Muscle of leg (tissue), 11 donors: ENCODE measurements around the gene FRMD4B. TPM values are rescaled to one million over a fixed set of nuclear protein-coding genes. Genes with fewer than 3 reads are reported as not detected.

Experiments
- DNase-seq: peaks from one replicate; pipeline ENCODE4 v3.0.0; 2013
- H3K27ac ChIP-seq: one replicate; pipeline ENCODE4 v1.5.1; 2013; ENCODE audit warnings: mild to moderate bottlenecking, low read length, control low read depth
- H3K27me3 ChIP-seq: one replicate; pipeline ENCODE4 v1.6.1; 2013; ENCODE audit warnings: low read length; ENCODE audit not compliant: control insufficient read depth, insufficient read depth
- H3K36me3 ChIP-seq: one replicate; pipeline ENCODE4 v1.6.1; 2013; ENCODE audit warnings: low read length; ENCODE audit not compliant: control insufficient read depth, insufficient read depth
- H3K4me1 ChIP-seq: one replicate; pipeline ENCODE4 v1.6.1; 2013; ENCODE audit warnings: low read length; ENCODE audit not compliant: control insufficient read depth, insufficient read depth
- H3K4me3 ChIP-seq: one replicate; pipeline ENCODE4 v1.5.1; 2013; ENCODE audit warnings: low read length, control low read depth
- H3K9me3 ChIP-seq: replicated peaks from 2 replicates; pipeline ENCODE4 v1.6.1; 2013; ENCODE audit warnings: low read depth, low read length; ENCODE audit not compliant: control insufficient read depth
- WGBS: methylation state at CpG from one replicate; pipeline ENCODE4 v1.1.5; 2013; ENCODE audit warnings: missing lambda C conversion rate; ENCODE audit not compliant: insufficient coverage; 5-methylcytosine and 5-hydroxymethylcytosine counted together
- polyA plus RNA-seq, 8 donors: library from polyadenylated mRNA; unstranded; fragments of 120-200 nt; gene quantifications; one replicate each; pipeline versions ENCODE4 v1.2.1 to v1.2.3, GENCODE V29; 2013; ENCODE audit warnings: inconsistent platforms in 1 of 8, low replicate concordance in 1 of 8; ENCODE audit not compliant: insufficient read length in 8 of 8, insufficient read depth in 1 of 8
- total RNA-seq: library from RNA; stranded (reverse); fragments of 120-200 nt; gene quantifications from one replicate; pipeline ENCODE4 v1.2.4, GENCODE V29; 2013

Gene FRMD4B
- total and polyA plus RNA-seq, 9 donors = 13.9 to 23.1 (median 17.2) TPM

- peak; percentile 74 for DNase-seq
- Histone ChIP-seq H3K27ac (no peak overlapping the region), H3K4me3 (no peak overlapping the region), H3K9me3 (peaks cover 7% of the 10 kb centered on the region), H3K4me1 (peaks cover 5% of the 10 kb centered on the region), H3K36me3 (no peaks in the 10 kb centered on the region), H3K27me3 (no peaks in the 10 kb centered on the region)
- 29% methylated on average over 2 of the region's 2 CpGs for WGBS
These were observed 20.3 kb upstream of the FRMD4B start for GRCh38 chr3:69406163-69406562.

GRCh38 chr3:69405067-69405466 is 19.2 kb upstream of the FRMD4B start:
- Histone ChIP-seq H3K27me3 (no peaks in the 10 kb centered on the region), H3K36me3 (no peaks in the 10 kb centered on the region), H3K4me3 (no peak overlapping the region), H3K9me3 (peaks cover 7% of the 10 kb centered on the region), H3K4me1 (peaks cover 5% of the 10 kb centered on the region), H3K27ac (no peak overlapping the region)
- WGBS = 100% methylated on average over 1 of the region's 3 CpGs
- DNase-seq = no peak

GRCh38 chr3:69403454-69403853 is 17.6 kb upstream of the FRMD4B start:
- Histone ChIP-seq H3K36me3 (no peaks in the 10 kb centered on the region), H3K27ac (no peak overlapping the region), H3K4me1 (peaks cover 5% of the 10 kb centered on the region), H3K27me3 (no peaks in the 10 kb centered on the region), H3K9me3 (peaks cover 7% of the 10 kb centered on the region), H3K4me3 (no peak overlapping the region)
- WGBS = no CpG with 5 or more reads among the region's 4 CpGs
- no peak for DNase-seq

- Histone ChIP-seq H3K36me3 (no peaks in the 10 kb centered on the region), H3K4me3 (no peak overlapping the region), H3K27ac (no peak overlapping the region), H3K27me3 (no peaks in the 10 kb centered on the region), H3K4me1 (no peaks in the 10 kb centered on the region), H3K9me3 (peaks cover 7% of the 10 kb centered on the region)
- no CpG with 5 or more reads among the region's 2 CpGs for WGBS
- DNase-seq = no peak
These were observed 14.8 kb upstream of the FRMD4B start for GRCh38 chr3:69400683-69401082.

GRCh38 chr3:69392850-69393249 is 7.0 kb upstream of the FRMD4B start:
- no peak for DNase-seq
- no peaks in the 10 kb centered on the region for H3K36me3 ChIP-seq
- H3K27me3 ChIP-seq = no peaks in the 10 kb centered on the region
- no CpG with 5 or more reads among the region's 3 CpGs for WGBS
- H3K4me3 ChIP-seq = no peak overlapping the region
- H3K27ac ChIP-seq = no peak overlapping the region
- H3K9me3 ChIP-seq = peaks cover 2% of the 10 kb centered on the region
- peaks cover 2% of the 10 kb centered on the region for H3K4me1 ChIP-seq

- no peak overlapping the region for H3K4me3 ChIP-seq
- WGBS = 100% methylated on average over 1 of the region's 2 CpGs
- H3K4me1 ChIP-seq = peaks cover 2% of the 10 kb centered on the region
- no peaks in the 10 kb centered on the region for H3K36me3 ChIP-seq
- no peaks in the 10 kb centered on the region for H3K27me3 ChIP-seq
- no peak overlapping the region for H3K27ac ChIP-seq
- no peak for DNase-seq
- H3K9me3 ChIP-seq = peaks cover 2% of the 10 kb centered on the region
These were observed 6.5 kb upstream of the FRMD4B start for GRCh38 chr3:69392415-69392814.

GRCh38 chr3:69391554-69391953 is 5.7 kb upstream of the FRMD4B start:
- Histone ChIP-seq H3K4me3 (no peak overlapping the region), H3K27ac (no peak overlapping the region), H3K4me1 (peaks cover 2% of the 10 kb centered on the region), H3K36me3 (no peaks in the 10 kb centered on the region), H3K27me3 (peaks cover under 1% of the 10 kb centered on the region), H3K9me3 (peaks cover 2% of the 10 kb centered on the region)
- no peak for DNase-seq
- 80% methylated on average over 1 of the region's 1 CpG for whole genome bisulfite sequencing

GRCh38 chr3:69390771-69391170 is 4.9 kb upstream of the FRMD4B start:
- Histone ChIP-seq H3K27me3 (peaks cover 8% of the 10 kb centered on the region), H3K9me3 (peaks cover 2% of the 10 kb centered on the region), H3K36me3 (no peaks in the 10 kb centered on the region), H3K4me1 (peaks cover 8% of the 10 kb centered on the region), H3K27ac (no peak overlapping the region), H3K4me3 (no peak overlapping the region)
- no CpG with 5 or more reads among the region's 5 CpGs for whole genome bisulfite sequencing
- no peak for DNase-seq

- Histone ChIP-seq H3K9me3 (peaks cover 2% of the 10 kb centered on the region), H3K36me3 (no peaks in the 10 kb centered on the region), H3K4me1 (peaks cover 16% of the 10 kb centered on the region), H3K27ac (no peak overlapping the region), H3K27me3 (peaks cover 15% of the 10 kb centered on the region), H3K4me3 (no peak overlapping the region)
- WGBS = no CpG with 5 or more reads among the region's 4 CpGs
- peak; percentile 63 for DNase-seq
These were observed 3.8 kb upstream of the FRMD4B start for GRCh38 chr3:69389520-69390248.

GRCh38 chr3:69388241-69388640 is 2.4 kb upstream of the FRMD4B start:
- Histone ChIP-seq H3K36me3 (no peaks in the 10 kb centered on the region), H3K27ac (no peak overlapping the region), H3K9me3 (no peaks in the 10 kb centered on the region), H3K4me1 (peaks cover 16% of the 10 kb centered on the region), H3K27me3 (peaks cover 15% of the 10 kb centered on the region), H3K4me3 (no peak overlapping the region)
- no peak for DNase-seq
- WGBS = no CpG with 5 or more reads among the region's 4 CpGs
